Left lung (tissue), 10 donors: ENCODE measurements around the gene SNX30. TPM values are rescaled to one million over a fixed set of nuclear protein-coding genes. Genes with fewer than 3 reads are reported as not detected.

Source experiments
- ATAC-seq: fragments of 200-7000 bp; cut with Tn5 transposase; one replicate; pipeline ENCODE4 v1.9.1; 2020; ENCODE audit warnings: moderate library complexity
- DNase-seq, 4 donors: peaks; one replicate each; pipeline ENCODE4 v3.0.0-alpha.2; 2013 to 2020
- H3K27ac ChIP-seq, 2 donors: fragments of 200-600 bp; sonication (generic) in 1 of 2; one replicate each; pipeline versions ENCODE4 v1.5.0 to v1.8.0; 2020 to 2021
- H3K27me3 ChIP-seq, 2 donors: fragments of 200-600 bp; sonication (generic) in 1 of 2; one replicate each; pipeline versions ENCODE4 v1.5.0 to v1.8.0; 2020 to 2021
- H3K36me3 ChIP-seq, 2 donors: fragments of 200-600 bp; sonication (generic) in 1 of 2; one replicate each; pipeline versions ENCODE4 v1.5.0 to v1.8.0; 2020 to 2021
- H3K4me1 ChIP-seq, 2 donors: fragments of 200-600 bp; one replicate each; pipeline ENCODE4 v1.8.0; 2021
- H3K4me3 ChIP-seq, 2 donors: fragments of 200-600 bp; sonication (generic) in 1 of 2; one replicate each; pipeline versions ENCODE4 v1.5.0 to v1.8.0; 2020 to 2021; ENCODE audit warnings: mild to moderate bottlenecking in 1 of 2
- H3K9me3 ChIP-seq, 2 donors: fragments of 200-600 bp; sonication (generic) in 1 of 2; one replicate each; pipeline versions ENCODE4 v1.5.0 to v1.8.0; 2020 to 2021
- CTCF ChIP-seq, 2 donors: fragments of 200-600 bp; sonication (generic) in 1 of 2; IDR thresholded peaks; one replicate each; pipeline versions ENCODE4 v1.5.0 to v1.8.0; 2021; ENCODE audit warnings: antibody characterized with exemption in 2 of 2
- intact Hi-C, 2 donors: fragments of 100-400 bp; cut with DNase I; formaldehyde crosslinking; loops; one replicate each; pipeline versions ENCODE4 v1.11.2 to v1.14.2; 2022
- polyA plus RNA-seq, 6 donors: library from polyadenylated mRNA; unstranded; fragments of 120-200 nt; gene quantifications; one replicate each; pipeline ENCODE4 v1.2.1, GENCODE V29; 2013; ENCODE audit not compliant: insufficient read length in 6 of 6
- total RNA-seq, 2 donors: library from RNA; stranded (reverse); fragmentation: NEBNext Ultra II Directional; extraction: Animal tissue kit (Norgen Biotek cat#: 25700); gene quantifications; one replicate each; pipeline ENCODE4 v1.2.1, GENCODE V29; 2021
- donor health status: DM: no; HTN: yes; CAD: no.
- donor health status: DM: no; HTN: no; CAD: no.

The SNX30 gene
- total and polyA plus RNA-seq, 8 donors = 22.4 to 69.4 (median 34.6) TPM

GRCh38 chr9:112787978-112788377 is 37.4 kb downstream of the SNX30 start:
- H3K27ac ChIP-seq = peak overlapping the region; percentile 35 to 78
- TF ChIP-seq CTCF (IDR thresholded peaks at IDR 0.05) = no peak
- peak; percentile 66 for ATAC-seq
- no peaks in the 10 kb centered on the region for H3K36me3 ChIP-seq
- no peaks in the 10 kb centered on the region for H3K9me3 ChIP-seq
- DNase-seq = peak in 1 of 4 donors; percentile 42
- H3K4me1 ChIP-seq = peaks cover 12 to 44% of the 10 kb centered on the region in 2 donors
- intact Hi-C loops = no loop called here
- H3K4me3 ChIP-seq = no peak overlapping the region
- H3K27me3 ChIP-seq = no peaks in the 10 kb centered on the region

GRCh38 chr9:112789473-112789872 is 38.9 kb downstream of the SNX30 start:
- ATAC-seq = no peak
- H3K27ac ChIP-seq = peak overlapping the region in 1 of 2 donors; percentile 78
- no peaks in the 10 kb centered on the region for H3K27me3 ChIP-seq
- no peak for TF ChIP-seq CTCF (IDR thresholded peaks at IDR 0.05)
- no peak overlapping the region for H3K4me3 ChIP-seq
- peaks cover 12 to 41% of the 10 kb centered on the region in 2 donors for H3K4me1 ChIP-seq
- no peaks in the 10 kb centered on the region for H3K36me3 ChIP-seq
- intact Hi-C loops = no loop called here
- no peak for DNase-seq
- no peaks in the 10 kb centered on the region for H3K9me3 ChIP-seq

GRCh38 chr9:112789891-112790774 is 39.6 kb downstream of the SNX30 start:
- Histone ChIP-seq H3K4me3 (no peak overlapping the region), H3K36me3 (no peaks in the 10 kb centered on the region), H3K9me3 (no peaks in the 10 kb centered on the region), H3K27ac (peak overlapping the region; percentile 1 to 78), H3K4me1 (peaks cover 12 to 41% of the 10 kb centered on the region in 2 donors), H3K27me3 (no peaks in the 10 kb centered on the region)
- intact Hi-C loops = no loop called here
- ATAC-seq (no peak), DNase-seq (no peak)
- TF ChIP-seq CTCF (IDR thresholded peaks at IDR 0.05) = no peak

GRCh38 chr9:112792670-112793069 is 42.1 kb downstream of the SNX30 start:
- ATAC-seq = no peak
- Histone ChIP-seq H3K9me3 (no peaks in the 10 kb centered on the region), H3K4me3 (no peak overlapping the region), H3K27me3 (no peaks in the 10 kb centered on the region), H3K27ac (no peak overlapping the region), H3K4me1 (peaks cover 12 to 36% of the 10 kb centered on the region in 2 donors), H3K36me3 (no peaks in the 10 kb centered on the region)
- no peak for TF ChIP-seq CTCF (IDR thresholded peaks at IDR 0.05)
- DNase-seq = no peak
- intact Hi-C loops = no loop called here

- H3K36me3 ChIP-seq = no peaks in the 10 kb centered on the region
- intact Hi-C loops = no loop called here
- H3K4me1 ChIP-seq = peaks cover 12 to 34% of the 10 kb centered on the region in 2 donors
- DNase-seq (peak in 3 of 4 donors; percentile 43 to 89 (median 70)), ATAC-seq (peak; percentile 79)
- no peaks in the 10 kb centered on the region for H3K9me3 ChIP-seq
- no peaks in the 10 kb centered on the region for H3K27me3 ChIP-seq
- TF ChIP-seq CTCF (IDR thresholded peaks at IDR 0.05) = peak; percentile 49 to 58
- no peak overlapping the region for H3K27ac ChIP-seq
- H3K4me3 ChIP-seq = no peak overlapping the region
These were observed 42.8 kb downstream of the SNX30 start for GRCh38 chr9:112793213-112793810.
